BLaER1 treated with 17β-estradiol and CSF1 and Interleukin-3, amounts not matched to agents 10 nM and 100 nM (cell line): ENCODE data around the gene UCMA.
"Not testable (repeated sequence)": the region's sequence is repeated elsewhere in the genome, so short reads cannot be mapped to it uniquely, and the experiment has no call there.

ENCODE experiments used
- H3K27ac ChIP-seq, 11 experiments: shearing (Covaris generic); formaldehyde crosslinking; 2 replicates each; pipeline ENCODE4 v1.8.1; 2022
- H3K27me3 ChIP-seq, 11 experiments: shearing (Covaris generic); formaldehyde crosslinking; 2 replicates each; pipeline ENCODE4 v1.8.1; 2022
- H3K36me3 ChIP-seq, 11 experiments: shearing (Covaris generic); formaldehyde crosslinking; 2 replicates each; pipeline ENCODE4 v1.8.1; 2022
- H3K4me1 ChIP-seq, 10 experiments: shearing (Covaris generic); formaldehyde crosslinking; 2 replicates each; pipeline ENCODE4 v1.8.1; 2022
- H3K4me2 ChIP-seq, 11 experiments: shearing (Covaris generic); formaldehyde crosslinking; 2 replicates each; pipeline ENCODE4 v1.8.1; 2022
- H3K4me3 ChIP-seq, 10 experiments: shearing (Covaris generic); formaldehyde crosslinking; 2 replicates each; pipeline ENCODE4 v1.8.1; 2022
- H3K9ac ChIP-seq, 11 experiments: shearing (Covaris generic); formaldehyde crosslinking; 2 replicates each; pipeline ENCODE4 v1.8.1; 2022
- H3K9me3 ChIP-seq, 11 experiments: shearing (Covaris generic); formaldehyde crosslinking; replicated peaks in 1 of 11; 2 replicates each; pipeline ENCODE4 v1.8.1; 2022
- H4K20me1 ChIP-seq, 11 experiments: shearing (Covaris generic); formaldehyde crosslinking; 2 replicates each; pipeline ENCODE4 v1.8.1; 2022
- Cebpa-rat ChIP-seq, 11 experiments: shearing (Covaris generic); IDR thresholded peaks; 2 replicates each; pipeline ENCODE4 v1.8.1; 2022

The UCMA gene

GRCh38 chr10:13268310-13268709, 34.1 kb upstream of the UCMA start:
- H3K4me1 ChIP-seq: peaks cover 0 to 39% (median 21%) of the 10 kb centered on the region in 10 experiments; a peak in 15 of 20 replicates
- no peaks in the 10 kb centered on the region for H3K36me3 ChIP-seq
- no peak for TF ChIP-seq Cebpa-rat (IDR thresholded peaks at IDR 0.05)

DNA sequence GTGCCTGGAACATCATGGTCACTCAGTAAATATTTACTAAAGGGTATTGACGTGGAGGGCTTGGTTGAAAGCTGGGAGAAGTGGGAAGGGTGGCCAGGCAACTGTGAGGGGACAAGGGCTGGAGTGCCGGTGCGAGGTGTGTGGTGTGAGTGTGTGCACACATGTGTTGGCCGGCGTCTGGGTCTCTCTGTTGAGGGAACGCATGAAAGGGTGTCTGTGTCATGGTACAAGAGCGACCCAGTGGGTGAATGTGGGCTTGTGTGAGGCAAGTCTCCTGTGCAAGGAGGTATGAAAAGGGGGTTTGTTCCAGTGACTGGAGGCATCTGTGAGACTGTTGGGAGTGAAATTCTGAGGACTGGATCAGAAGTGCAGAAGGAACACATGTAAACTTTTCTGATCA, 29.4 kb upstream of the UCMA start:
- H3K27ac ChIP-seq: no peak overlapping the region

More at GRCh38 chr10:13268310-13268709, 34.1 kb upstream of the UCMA start:
- Histone ChIP-seq H3K9me3 (0 out of 22 replicates have a peak, but pooled peaks cover 0 to 6% (median 0%) of the 10 kb centered on the region in 11 experiments), H3K4me2 (no peak overlapping the region; a peak in 1 of 22 replicates), H3K27ac (no peak overlapping the region), H4K20me1 (no peaks in the 10 kb centered on the region), H3K27me3 (no peaks in the 10 kb centered on the region), H3K9ac (no peak overlapping the region), H3K4me3 (no peak overlapping the region)

DNA sequence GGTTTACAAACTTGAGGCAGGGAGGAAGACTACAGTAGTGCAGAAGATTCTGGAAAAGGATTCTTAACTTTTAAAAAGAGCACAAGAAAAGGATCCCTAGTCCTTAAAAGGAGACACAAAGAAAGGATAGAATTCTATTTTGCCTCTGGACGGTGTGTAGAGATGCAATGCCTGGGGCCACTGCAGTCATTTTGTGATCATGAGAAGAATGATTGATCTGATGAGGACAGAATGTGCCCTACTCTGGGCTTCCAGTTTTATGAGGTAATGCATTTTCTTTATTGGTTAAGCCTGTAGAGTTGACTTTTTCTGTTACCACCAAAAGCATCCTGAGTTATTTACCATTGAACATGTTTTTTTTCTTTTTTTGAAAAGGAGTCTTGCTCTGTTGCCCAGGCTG, 28.3 kb upstream of the UCMA start:
- H3K36me3 ChIP-seq: no peaks in the 10 kb centered on the region
- TF ChIP-seq Cebpa-rat (IDR thresholded peaks at IDR 0.05): no peak
- peaks cover 0 to 12% (median 0%) of the 10 kb centered on the region in 10 experiments; a peak in 4 of 20 replicates for H3K4me1 ChIP-seq
- no peak overlapping the region for H3K9ac ChIP-seq
- no peak overlapping the region for H3K4me2 ChIP-seq
- H3K27ac ChIP-seq: no peak overlapping the region
- no peaks in the 10 kb centered on the region for H3K27me3 ChIP-seq
- no peak overlapping the region for H3K4me3 ChIP-seq
- H3K9me3 ChIP-seq: peaks cover 4 to 21% (median 12%) of the 10 kb centered on the region in 11 experiments; a peak in 16 of 22 replicates
- H4K20me1 ChIP-seq: no peaks in the 10 kb centered on the region

More for the DNA sequence above, 29.4 kb upstream of the UCMA start:
- peaks cover 4 to 21% (median 12%) of the 10 kb centered on the region in 11 experiments; a peak in 16 of 22 replicates for H3K9me3 ChIP-seq
- no peak overlapping the region for H3K4me2 ChIP-seq
- no peak overlapping the region for H3K4me3 ChIP-seq
- no peak overlapping the region for H3K9ac ChIP-seq
- H3K4me1 ChIP-seq: peaks cover 0 to 12% (median 0%) of the 10 kb centered on the region in 10 experiments; a peak in 4 of 20 replicates
- no peaks in the 10 kb centered on the region for H4K20me1 ChIP-seq
- TF ChIP-seq Cebpa-rat (IDR thresholded peaks at IDR 0.05): no peak
- no peaks in the 10 kb centered on the region for H3K36me3 ChIP-seq
- H3K27me3 ChIP-seq: no peaks in the 10 kb centered on the region

- Histone ChIP-seq H3K4me1 (peaks cover 1 to 3% (median 2%) of the 10 kb centered on the region in 10 experiments; a peak in 19 of 20 replicates), H4K20me1 (no peaks in the 10 kb centered on the region), H3K9me3 (peaks cover 4 to 19% (median 11%) of the 10 kb centered on the region in 11 experiments; a peak in 16 of 22 replicates), H3K4me2 (no peak overlapping the region), H3K4me3 (no peak overlapping the region), H3K27ac (no peak overlapping the region), H3K27me3 (no peaks in the 10 kb centered on the region), H3K9ac (no peak overlapping the region), H3K36me3 (no peaks in the 10 kb centered on the region)
- no peak for TF ChIP-seq Cebpa-rat (IDR thresholded peaks at IDR 0.05)
These were observed 23.5 kb upstream of the UCMA start for GRCh38 chr10:13257621-13258140.

GRCh38 chr10:13256627-13257026, 22.5 kb upstream of the UCMA start:
- no peak overlapping the region for H3K4me3 ChIP-seq
- peaks cover 8 to 13% (median 12%) of the 10 kb centered on the region in 10 experiments for H3K4me1 ChIP-seq
- H3K36me3 ChIP-seq: no peaks in the 10 kb centered on the region
- peaks cover 0 to 19% (median 11%) of the 10 kb centered on the region in 11 experiments; a peak in 15 of 22 replicates for H3K9me3 ChIP-seq
- H3K9ac ChIP-seq: no peak overlapping the region
- H4K20me1 ChIP-seq: no peaks in the 10 kb centered on the region
- H3K27me3 ChIP-seq: no peaks in the 10 kb centered on the region
- no peak overlapping the region for H3K27ac ChIP-seq
- H3K4me2 ChIP-seq: no peak overlapping the region
- TF ChIP-seq Cebpa-rat (IDR thresholded peaks at IDR 0.05): no peak

DNA sequence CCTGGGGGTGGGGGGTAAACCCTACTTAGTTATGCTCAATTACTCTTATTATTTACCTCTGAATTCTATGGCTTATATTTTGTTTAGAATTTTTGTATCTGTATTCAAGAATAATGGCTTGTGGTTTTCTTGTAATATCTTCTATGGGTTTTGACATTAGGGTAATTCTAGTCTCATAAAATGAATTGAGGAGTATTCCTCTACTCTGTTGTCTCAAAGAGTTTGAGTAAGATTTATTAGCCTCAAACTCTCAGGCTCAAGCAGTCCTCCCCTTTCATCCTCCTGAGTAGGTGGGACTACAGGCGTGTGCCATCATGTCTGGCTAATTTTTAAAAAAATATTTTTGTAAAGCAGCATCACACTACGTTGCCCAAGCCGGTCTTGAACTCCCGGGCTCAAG, 19.6 kb upstream of the UCMA start:
- H3K9ac ChIP-seq: no peak overlapping the region
- no peaks in the 10 kb centered on the region for H3K27me3 ChIP-seq
- H3K4me1 ChIP-seq: peaks cover 8 to 30% (median 21%) of the 10 kb centered on the region in 10 experiments
- H3K36me3 ChIP-seq: no peaks in the 10 kb centered on the region
- no peak overlapping the region for H3K4me3 ChIP-seq
- peaks cover 0 to 8% (median 0%) of the 10 kb centered on the region in 11 experiments; a peak in 2 of 22 replicates for H3K9me3 ChIP-seq
- no peaks in the 10 kb centered on the region for H4K20me1 ChIP-seq
- TF ChIP-seq Cebpa-rat (IDR thresholded peaks at IDR 0.05): no peak
- H3K4me2 ChIP-seq: no peak overlapping the region
- no peak overlapping the region for H3K27ac ChIP-seq

DNA sequence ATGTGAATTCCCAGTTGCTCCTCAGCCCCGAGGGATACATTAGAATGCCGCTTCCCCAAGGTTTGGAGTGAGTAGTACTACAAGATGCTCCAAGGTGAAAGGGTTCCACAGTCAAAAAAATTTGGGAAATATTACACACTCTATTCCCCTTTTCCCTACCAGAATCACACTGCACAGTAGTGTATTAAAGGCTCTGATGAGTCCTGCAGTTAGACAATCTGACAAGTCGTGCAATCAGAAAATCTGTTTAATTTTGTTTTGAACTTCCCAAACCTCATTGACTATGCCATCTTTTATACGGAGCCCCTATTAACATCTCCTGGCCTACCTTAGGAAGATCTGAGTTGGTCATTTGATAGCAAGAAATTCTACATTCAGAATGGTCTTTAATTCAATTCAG, 13.6 kb upstream of the UCMA start:
- H3K27me3 ChIP-seq: no peaks in the 10 kb centered on the region
- H3K4me1 ChIP-seq: peaks cover 7 to 29% (median 20%) of the 10 kb centered on the region in 10 experiments
- no peaks in the 10 kb centered on the region for H3K9me3 ChIP-seq
- no peak overlapping the region for H3K4me2 ChIP-seq
- H4K20me1 ChIP-seq: no peaks in the 10 kb centered on the region
- H3K9ac ChIP-seq: no peak overlapping the region
- no peaks in the 10 kb centered on the region for H3K36me3 ChIP-seq
- H3K27ac ChIP-seq: no peak overlapping the region
- TF ChIP-seq Cebpa-rat (IDR thresholded peaks at IDR 0.05): no peak
- H3K4me3 ChIP-seq: no peak overlapping the region

GRCh38 chr10:13247246-13247645, 13.1 kb upstream of the UCMA start:
- H3K9me3 ChIP-seq: no peaks in the 10 kb centered on the region
- no peaks in the 10 kb centered on the region for H3K36me3 ChIP-seq
- H3K4me1 ChIP-seq: peaks cover 2 to 23% (median 15%) of the 10 kb centered on the region in 10 experiments
- no peaks in the 10 kb centered on the region for H3K27me3 ChIP-seq
- H3K4me3 ChIP-seq: no peak overlapping the region
- TF ChIP-seq Cebpa-rat (IDR thresholded peaks at IDR 0.05): no peak
- no peak overlapping the region for H3K4me2 ChIP-seq
- no peak overlapping the region for H3K9ac ChIP-seq
- no peak overlapping the region for H3K27ac ChIP-seq
- no peaks in the 10 kb centered on the region for H4K20me1 ChIP-seq

DNA sequence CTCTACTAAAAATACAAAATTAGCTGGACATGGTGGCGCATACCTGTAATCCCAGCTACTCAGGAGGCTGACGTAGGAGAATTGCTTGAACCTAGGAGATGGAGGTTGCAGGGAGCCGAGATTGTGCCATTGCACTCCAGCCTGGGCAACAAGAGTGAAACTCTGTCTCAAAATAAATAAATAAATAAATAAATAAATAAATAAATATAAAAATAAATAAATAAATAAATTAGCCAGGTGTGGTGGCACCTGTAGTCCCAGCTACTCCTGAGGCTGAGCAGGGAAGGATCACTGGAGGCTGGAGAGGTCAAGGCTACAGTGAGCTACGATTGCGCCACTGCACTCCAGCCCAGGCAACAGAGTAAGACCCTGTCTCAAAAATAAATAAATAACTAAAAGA, 8.1 kb upstream of the UCMA start:
- not testable (repeated sequence) for H3K9ac ChIP-seq

GRCh38 chr10:13241613-13242012, 7.4 kb upstream of the UCMA start:
- Histone ChIP-seq H3K27me3 (no peaks in the 10 kb centered on the region), H4K20me1 (no peaks in the 10 kb centered on the region), H3K4me1 (peaks cover 0 to 7% (median 0%) of the 10 kb centered on the region in 10 experiments; a peak in 1 of 20 replicates), H3K4me3 (no peak overlapping the region), H3K4me2 (no peak overlapping the region), H3K9ac (no peak overlapping the region), H3K27ac (no peak overlapping the region), H3K9me3 (no peaks in the 10 kb centered on the region), H3K36me3 (no peaks in the 10 kb centered on the region)
- no peak for TF ChIP-seq Cebpa-rat (IDR thresholded peaks at IDR 0.05)

More for the DNA sequence above, 8.1 kb upstream of the UCMA start:
- H3K36me3 ChIP-seq, H4K20me1 ChIP-seq, H3K9me3 ChIP-seq, H3K4me3 ChIP-seq, H3K4me1 ChIP-seq, H3K27ac ChIP-seq, H3K27me3 ChIP-seq, H3K4me2 ChIP-seq: not testable (repeated sequence)
